HL-60 (cell line): ENCODE results near the gene CLEC4F.

Source experiments
- DNase-seq, 2 experiments: peaks; one replicate each; pipeline ENCODE4 v3.0.0-alpha.2; 2010 to 2020; ENCODE audit warnings: low read depth in 1 of 2, low spot score in 1 of 2
- H3K27ac ChIP-seq: fragments of 250-450 bp; sonication (Bioruptor Pico); replicated peaks from 2 replicates; pipeline ENCODE4 v1.5.1; 2020; ENCODE audit warnings: mild to moderate bottlenecking, moderate library complexity
- H3K27me3 ChIP-seq: fragments of 250-450 bp; sonication (Bioruptor Pico); 2 replicates; pipeline ENCODE4 v1.5.1; 2021; ENCODE audit warnings: mild to moderate bottlenecking, moderate library complexity; ENCODE audit not compliant: insufficient read depth, poor library complexity, severe bottlenecking
- H3K4me3 ChIP-seq: replicated peaks from 2 replicates; pipeline ENCODE4 v1.5.1; 2011; ENCODE audit warnings: mild to moderate bottlenecking, control low read depth, low read length; ENCODE audit not compliant: insufficient read depth
- CTCF ChIP-seq: IDR thresholded peaks from one replicate; pipeline ENCODE4 v1.5.1; 2011; ENCODE audit warnings: low read length, control low read depth, inconsistent platforms; ENCODE audit not compliant: insufficient read depth
- GABPA ChIP-seq: IDR thresholded peaks from 2 replicates; pipeline ENCODE4 v1.6.1; 2012; ENCODE audit warnings: low read depth
- POLR2AphosphoS5 ChIP-seq: IDR thresholded peaks from 2 replicates; pipeline ENCODE4 v1.6.1; 2012; ENCODE audit warnings: low read depth
- SPI1 ChIP-seq: IDR thresholded peaks from 2 replicates; pipeline ENCODE4 v1.6.1; 2012; ENCODE audit warnings: low read depth, mild to moderate bottlenecking, borderline replicate concordance
- TF ChIP-seq, protein P1 (sequence below): IDR thresholded peaks from 2 replicates; pipeline ENCODE4 v1.6.1; 2012; ENCODE audit warnings: low read depth; ENCODE audit not compliant: insufficient replicate concordance

CLEC4F gene

DNA sequence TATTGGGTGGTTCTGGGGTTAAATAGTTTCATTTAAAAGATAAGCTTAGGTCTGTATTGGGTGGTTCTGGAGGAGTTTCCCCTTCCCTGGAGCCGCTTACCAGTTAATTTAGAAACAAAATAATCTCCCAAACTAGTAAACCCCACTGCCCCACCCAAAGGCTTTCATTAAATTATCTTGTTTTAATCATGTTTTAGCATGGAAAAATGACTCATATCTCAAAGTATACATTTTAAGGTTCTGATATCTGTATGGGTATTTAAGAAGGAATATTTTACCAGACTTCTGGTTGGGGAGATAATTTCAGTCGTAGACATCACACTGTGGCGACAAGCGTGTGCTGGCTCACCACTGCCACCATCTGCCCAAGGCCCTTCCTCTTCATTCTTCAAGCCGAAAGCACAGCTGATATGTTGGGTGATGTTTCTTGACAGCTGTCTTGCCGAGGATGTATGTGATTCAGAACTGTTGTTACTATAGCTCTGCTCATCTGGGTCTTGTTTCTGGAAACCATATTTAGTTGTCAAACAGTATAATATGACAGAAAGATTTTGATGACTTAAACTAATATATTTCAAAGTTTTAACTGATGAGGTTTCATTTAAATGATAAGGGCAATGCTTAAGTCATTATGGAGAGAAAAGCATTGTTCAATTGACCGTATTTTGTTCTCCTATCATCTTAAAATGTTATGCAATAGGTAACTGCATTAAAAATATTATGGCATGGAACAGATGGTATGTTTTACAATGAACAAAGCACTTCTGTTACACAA, 35.1 kb downstream of the CLEC4F start:
- no peak overlapping the region for H3K4me3 ChIP-seq
- no peak overlapping the region for H3K27ac ChIP-seq
- H3K27me3 ChIP-seq: peaks cover 26% of the 10 kb centered on the region
- TF ChIP-seq SPI1: no peak
- peak; percentile 45 for TF ChIP-seq CTCF
- DNase-seq: peak in 1 of 2 experiments; percentile 55

DNA sequence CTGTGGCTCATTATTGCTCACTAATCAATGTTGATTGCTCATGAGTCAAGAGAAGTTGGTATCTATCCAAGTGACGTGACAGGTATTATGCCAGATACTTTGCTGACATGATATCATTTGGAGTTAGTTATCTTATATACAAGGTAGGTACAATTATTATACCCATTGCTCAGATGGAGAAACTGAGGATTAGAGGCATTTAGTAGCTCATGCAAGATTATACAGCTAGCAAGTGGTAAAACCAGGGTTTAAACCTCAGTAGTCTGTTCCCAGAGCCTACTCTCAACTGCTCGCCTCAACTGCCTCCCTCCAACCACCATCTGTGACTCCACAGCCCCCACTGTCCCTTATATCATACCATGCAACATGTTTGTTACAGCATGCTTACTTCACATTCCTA, 36.1 kb downstream of the CLEC4F start:
- no peak for DNase-seq
- Histone ChIP-seq H3K4me3 (no peak overlapping the region), H3K27ac (no peak overlapping the region), H3K27me3 (peaks cover 17% of the 10 kb centered on the region)
- TF ChIP-seq GABPA (no peak), SPI1 (no peak), POLR2AphosphoS5 (no peak)
- TF ChIP-seq, protein P1, sequence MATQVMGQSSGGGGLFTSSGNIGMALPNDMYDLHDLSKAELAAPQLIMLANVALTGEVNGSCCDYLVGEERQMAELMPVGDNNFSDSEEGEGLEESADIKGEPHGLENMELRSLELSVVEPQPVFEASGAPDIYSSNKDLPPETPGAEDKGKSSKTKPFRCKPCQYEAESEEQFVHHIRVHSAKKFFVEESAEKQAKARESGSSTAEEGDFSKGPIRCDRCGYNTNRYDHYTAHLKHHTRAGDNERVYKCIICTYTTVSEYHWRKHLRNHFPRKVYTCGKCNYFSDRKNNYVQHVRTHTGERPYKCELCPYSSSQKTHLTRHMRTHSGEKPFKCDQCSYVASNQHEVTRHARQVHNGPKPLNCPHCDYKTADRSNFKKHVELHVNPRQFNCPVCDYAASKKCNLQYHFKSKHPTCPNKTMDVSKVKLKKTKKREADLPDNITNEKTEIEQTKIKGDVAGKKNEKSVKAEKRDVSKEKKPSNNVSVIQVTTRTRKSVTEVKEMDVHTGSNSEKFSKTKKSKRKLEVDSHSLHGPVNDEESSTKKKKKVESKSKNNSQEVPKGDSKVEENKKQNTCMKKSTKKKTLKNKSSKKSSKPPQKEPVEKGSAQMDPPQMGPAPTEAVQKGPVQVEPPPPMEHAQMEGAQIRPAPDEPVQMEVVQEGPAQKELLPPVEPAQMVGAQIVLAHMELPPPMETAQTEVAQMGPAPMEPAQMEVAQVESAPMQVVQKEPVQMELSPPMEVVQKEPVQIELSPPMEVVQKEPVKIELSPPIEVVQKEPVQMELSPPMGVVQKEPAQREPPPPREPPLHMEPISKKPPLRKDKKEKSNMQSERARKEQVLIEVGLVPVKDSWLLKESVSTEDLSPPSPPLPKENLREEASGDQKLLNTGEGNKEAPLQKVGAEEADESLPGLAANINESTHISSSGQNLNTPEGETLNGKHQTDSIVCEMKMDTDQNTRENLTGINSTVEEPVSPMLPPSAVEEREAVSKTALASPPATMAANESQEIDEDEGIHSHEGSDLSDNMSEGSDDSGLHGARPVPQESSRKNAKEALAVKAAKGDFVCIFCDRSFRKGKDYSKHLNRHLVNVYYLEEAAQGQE: no peak

- peaks cover 2% of the 10 kb centered on the region for H3K27me3 ChIP-seq
- no peak for DNase-seq
- no peak overlapping the region for H3K4me3 ChIP-seq
- H3K27ac ChIP-seq: no peak overlapping the region
- TF ChIP-seq GABPA (no peak), CTCF (no peak), POLR2AphosphoS5 (no peak), SPI1 (no peak)
- TF ChIP-seq, protein P1: no peak
These were observed 40.4 kb downstream of the CLEC4F start for GRCh38 chr2:70779911-70780545.

DNA sequence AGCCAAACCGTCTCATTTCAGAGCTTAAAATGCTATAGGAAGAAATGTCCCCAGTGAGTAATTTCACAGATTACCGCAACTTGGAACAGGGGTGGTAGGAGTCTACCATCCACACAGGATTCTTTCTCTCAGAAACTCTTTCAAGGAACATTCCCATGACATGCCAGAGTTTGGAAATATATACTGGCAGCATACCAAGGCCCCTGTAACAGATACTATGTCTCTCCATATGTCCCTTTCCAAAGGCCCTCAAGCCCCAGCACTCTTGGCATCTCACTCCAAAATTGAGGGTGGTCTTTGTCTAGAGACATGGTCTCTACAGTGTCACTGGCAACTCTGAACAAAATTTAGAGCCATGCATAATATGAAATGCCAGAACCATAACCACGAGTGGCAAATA, 40.9 kb downstream of the CLEC4F start:
- TF ChIP-seq CTCF: no peak
- TF ChIP-seq, protein P1: no peak
- TF ChIP-seq POLR2AphosphoS5: no peak
- no peak for TF ChIP-seq GABPA
- TF ChIP-seq SPI1: no peak
- Histone ChIP-seq H3K27me3 (peaks cover 2% of the 10 kb centered on the region), H3K27ac (no peak overlapping the region), H3K4me3 (no peak overlapping the region)
- no peak for DNase-seq
